Measurements from ENCODE around the gene CPZ.

Gene CPZ

GRCh38 chr4:8664976-8665375, 72.4 kb downstream of the CPZ start:
- no peaks in the 10 kb centered on the region for H3K79me1 ChIP-seq (ENCODE audit: low read length)
- H3K27ac ChIP-seq (ENCODE audit: low read depth, low read length), result no peak overlapping the region

GRCh38 chr4:8665406-8666360, 73.1 kb downstream of the CPZ start:
- no peaks in the 10 kb centered on the region for H3K79me2 ChIP-seq (ENCODE audit: control insufficient read depth, insufficient read depth, low read length, poor library complexity)

More at GRCh38 chr4:8664976-8665375, 72.4 kb downstream of the CPZ start:
- H4K91ac ChIP-seq (ENCODE audit: low read depth, low read length), result no peak overlapping the region
- H3K9ac ChIP-seq (ENCODE audit: low read length), result no peak overlapping the region
- H3K4me3 ChIP-seq (ENCODE audit: low read depth, low read length), result no peak overlapping the region
- no peak overlapping the region for H4K12ac ChIP-seq (ENCODE audit: low read depth, low read length)
- H2AFZ ChIP-seq (ENCODE audit: insufficient read depth, low read length, poor library complexity), result no peak overlapping the region
- WGBS (ENCODE audit: extremely low coverage, insufficient coverage, insufficient read length), result no CpG with 5 or more reads among the region's 8 CpGs
- no peaks in the 10 kb centered on the region for H3K4me1 ChIP-seq (ENCODE audit: control insufficient read depth in 1 of 2, insufficient read depth in 2 of 2, low read length in 2 of 2)
- H3K27me3 ChIP-seq (ENCODE audit: insufficient read depth, low read length), result no peaks in the 10 kb centered on the region
- H3K36me3 ChIP-seq (ENCODE audit: control insufficient read depth in 1 of 2, insufficient read depth in 2 of 2, low read length in 2 of 2), result no peaks in the 10 kb centered on the region
- no peak overlapping the region for H3K23ac ChIP-seq (ENCODE audit: low read length)
- no peak overlapping the region for H2BK5ac ChIP-seq (ENCODE audit: low read depth, low read length, poor library complexity)
- no peak overlapping the region for H3K4ac ChIP-seq (ENCODE audit: low read depth, low read length)
- H3K4me2 ChIP-seq (ENCODE audit: low read length), result no peak overlapping the region
- no peak overlapping the region for H3K18ac ChIP-seq (ENCODE audit: low read length)
- H2BK12ac ChIP-seq (ENCODE audit: low read length), result no peak overlapping the region
- H2BK120ac ChIP-seq (ENCODE audit: insufficient read depth, low read length, poor library complexity), result no peak overlapping the region
- H3K9me3 ChIP-seq (ENCODE audit: insufficient read depth, low read depth, low read length), result peaks cover 2% of the 10 kb centered on the region
- H3K79me2 ChIP-seq (ENCODE audit: control insufficient read depth, insufficient read depth, low read length, poor library complexity), result no peaks in the 10 kb centered on the region
- no peak overlapping the region for H3K14ac ChIP-seq (ENCODE audit: low read length)
- DNase-seq, result no peak
- H4K8ac ChIP-seq (ENCODE audit: low read depth, low read length), result no peak overlapping the region
- no peak overlapping the region for H2AK5ac ChIP-seq (ENCODE audit: low read length)

GRCh38 chr4:8666581-8666980, 74.0 kb downstream of the CPZ start:
- Histone ChIP-seq H3K79me2 (ENCODE audit: control insufficient read depth, insufficient read depth, low read length, poor library complexity) (no peaks in the 10 kb centered on the region), H2AK5ac (ENCODE audit: low read length) (no peak overlapping the region), H4K91ac (ENCODE audit: low read depth, low read length) (no peak overlapping the region), H3K4me2 (ENCODE audit: low read length) (no peak overlapping the region), H3K23ac (ENCODE audit: low read length) (no peak overlapping the region), H3K27ac (ENCODE audit: low read depth, low read length) (no peak overlapping the region), H3K9me3 (ENCODE audit: insufficient read depth, low read depth, low read length) (peaks cover 2% of the 10 kb centered on the region), H3K4me1 (ENCODE audit: control insufficient read depth in 1 of 2, insufficient read depth in 2 of 2, low read length in 2 of 2) (no peaks in the 10 kb centered on the region), H3K27me3 (ENCODE audit: insufficient read depth, low read length) (no peaks in the 10 kb centered on the region), H3K9ac (ENCODE audit: low read length) (no peak overlapping the region), H2BK5ac (ENCODE audit: low read depth, low read length, poor library complexity) (no peak overlapping the region), H3K18ac (ENCODE audit: low read length) (no peak overlapping the region), H2BK120ac (ENCODE audit: insufficient read depth, low read length, poor library complexity) (no peak overlapping the region), H3K4me3 (ENCODE audit: low read depth, low read length) (no peak overlapping the region), H3K14ac (ENCODE audit: low read length) (no peak overlapping the region), H4K8ac (ENCODE audit: low read depth, low read length) (no peak overlapping the region), H2AFZ (ENCODE audit: insufficient read depth, low read length, poor library complexity) (no peak overlapping the region), H4K12ac (ENCODE audit: low read depth, low read length) (no peak overlapping the region), H3K79me1 (ENCODE audit: low read length) (no peaks in the 10 kb centered on the region), H3K4ac (ENCODE audit: low read depth, low read length) (no peak overlapping the region), H2BK12ac (ENCODE audit: low read length) (no peak overlapping the region), H3K36me3 (ENCODE audit: control insufficient read depth in 1 of 2, insufficient read depth in 2 of 2, low read length in 2 of 2) (no peaks in the 10 kb centered on the region)
- no peak for DNase-seq
- no CpG with 5 or more reads among the region's 6 CpGs for WGBS (ENCODE audit: extremely low coverage, insufficient coverage, insufficient read length)

More at GRCh38 chr4:8665406-8666360, 73.1 kb downstream of the CPZ start:
- no peak for DNase-seq
- H2AFZ ChIP-seq (ENCODE audit: insufficient read depth, low read length, poor library complexity), result no peak overlapping the region
- H3K9me3 ChIP-seq (ENCODE audit: insufficient read depth, low read depth, low read length), result peaks cover 2% of the 10 kb centered on the region
- H3K36me3 ChIP-seq (ENCODE audit: control insufficient read depth in 1 of 2, insufficient read depth in 2 of 2, low read length in 2 of 2), result no peaks in the 10 kb centered on the region
- H3K27me3 ChIP-seq (ENCODE audit: insufficient read depth, low read length), result no peaks in the 10 kb centered on the region
- H3K18ac ChIP-seq (ENCODE audit: low read length), result no peak overlapping the region
- no peak overlapping the region for H3K27ac ChIP-seq (ENCODE audit: low read depth, low read length)
- no peak overlapping the region for H3K14ac ChIP-seq (ENCODE audit: low read length)
- no peak overlapping the region for H4K8ac ChIP-seq (ENCODE audit: low read depth, low read length)
- no peak overlapping the region for H3K23ac ChIP-seq (ENCODE audit: low read length)
- H4K12ac ChIP-seq (ENCODE audit: low read depth, low read length), result no peak overlapping the region
- no CpG with 5 or more reads among the region's 19 CpGs for WGBS (ENCODE audit: extremely low coverage, insufficient coverage, insufficient read length)
- no peak overlapping the region for H3K4me3 ChIP-seq (ENCODE audit: low read depth, low read length)
- H3K9ac ChIP-seq (ENCODE audit: low read length), result no peak overlapping the region
- H3K4me1 ChIP-seq (ENCODE audit: control insufficient read depth in 1 of 2, insufficient read depth in 2 of 2, low read length in 2 of 2), result no peaks in the 10 kb centered on the region
- no peak overlapping the region for H2BK12ac ChIP-seq (ENCODE audit: low read length)
- no peak overlapping the region for H3K4me2 ChIP-seq (ENCODE audit: low read length)
- H2AK5ac ChIP-seq (ENCODE audit: low read length), result no peak overlapping the region
- H4K91ac ChIP-seq (ENCODE audit: low read depth, low read length), result no peak overlapping the region
- H3K79me1 ChIP-seq (ENCODE audit: low read length), result no peaks in the 10 kb centered on the region
- H2BK120ac ChIP-seq (ENCODE audit: insufficient read depth, low read length, poor library complexity), result no peak overlapping the region
- H3K4ac ChIP-seq (ENCODE audit: low read depth, low read length), result no peak overlapping the region
- no peak overlapping the region for H2BK5ac ChIP-seq (ENCODE audit: low read depth, low read length, poor library complexity)

All from trophoblast cell (in vitro differentiated cells and primary cell).